OCI-LY3 (cell line): Measurements from ENCODE around the gene ANKRD35.

Experiments
- CTCF ChIP-seq: fragments of 200-600, 300-600 bp; sonication (generic); IDR thresholded peaks from 2 replicates; pipeline ENCODE4 v1.5.1; 2014; ENCODE audit warnings: antibody characterized with exemption, low read length, low read depth
- EZH2phosphoT487 ChIP-seq: fragments of 200-600 bp; shearing (Covaris generic); IDR thresholded peaks from 2 replicates; pipeline ENCODE4 v1.6.1; 2018; ENCODE audit warnings: antibody characterized with exemption, mixed run types, low read depth

GRCh38 chr1:145878724-145879123 lies 6.9 kb downstream of the ANKRD35 start:
- TF ChIP-seq CTCF: no peak
- no peak for TF ChIP-seq EZH2phosphoT487
